H1 (cell line): ENCODE measurements around the gene MYDGF. TPM values are rescaled to one million over a fixed set of nuclear protein-coding genes. Genes with fewer than 3 reads are reported as not detected.
A peak's percentile ranks its signal among the peaks of the same experiment; 100 is the strongest.

ENCODE experiments used
- CTCF ChIA-PET: fragments of 300-600 bp; sonication (Branson Sonifier 250); formaldehyde crosslinking; loops from one replicate; lab custom pipeline; 2021; ENCODE audit not compliant: partially characterized antibody; lab: Charles Lee
- POLR2A ChIA-PET: fragments of 300-600 bp; sonication (Branson Sonifier 250); formaldehyde crosslinking; loops from one replicate; lab custom pipeline; 2021; ENCODE audit warnings: inconsistent platforms; ENCODE audit not compliant: partially characterized antibody; lab: Charles Lee
- DNase-seq, 2 experiments: peaks; one replicate each; pipeline versions ENCODE4 v3.0.0 to v3.0.0-alpha.2; 2010 to 2022; ENCODE audit warnings: low spot score in 2 of 2, low read depth in 1 of 2, mixed read lengths in 1 of 2
- FAIRE-seq: peaks from 2 replicates; lab custom pipeline; 2011; peaks lifted over from hg19 to GRCh38; lab: Jason Lieb, UNC
- H2AFZ ChIP-seq: 2 replicates; pipeline ENCODE4 v1.8.1; 2012; ENCODE audit warnings: low read length, inconsistent platforms
- H2AK5ac ChIP-seq: 2 replicates; pipeline ENCODE4 v1.6.1; 2013; ENCODE audit warnings: low read depth, low read length
- H2BK120ac ChIP-seq: replicated peaks from 2 replicates; pipeline ENCODE3; 2013; ENCODE audit warnings: low read depth, low read length, inconsistent platforms
- H2BK12ac ChIP-seq: 2 replicates; pipeline ENCODE4 v1.6.1; 2013; ENCODE audit warnings: low read depth, low read length
- H2BK15ac ChIP-seq: 2 replicates; pipeline ENCODE4 v1.6.1; 2013; ENCODE audit warnings: low read length
- H2BK20ac ChIP-seq: 2 replicates; pipeline ENCODE4 v1.6.1; 2013; ENCODE audit warnings: low read length
- H2BK5ac ChIP-seq: 2 replicates; pipeline ENCODE4 v1.6.1; 2013; ENCODE audit warnings: low read depth, low read length
- H3K14ac ChIP-seq: 2 replicates; pipeline ENCODE4 v1.6.1; 2013; ENCODE audit warnings: inconsistent platforms; ENCODE audit not compliant: insufficient read length
- H3K18ac ChIP-seq: 2 replicates; pipeline ENCODE4 v1.6.1; 2013; ENCODE audit warnings: low read length; ENCODE audit errors: extremely low read depth
- H3K23ac ChIP-seq: 2 replicates; pipeline ENCODE4 v1.6.1; 2013; ENCODE audit warnings: inconsistent platforms; ENCODE audit not compliant: insufficient read length
- H3K23me2 ChIP-seq: 2 replicates; pipeline ENCODE4 v1.6.1; 2013; ENCODE audit warnings: low read depth, low read length
- H3K27ac ChIP-seq: 2 replicates; pipeline ENCODE4 v1.6.1; 2011; ENCODE audit warnings: low read depth, low read length, inconsistent platforms
- H3K27me3 ChIP-seq, 4 experiments: replicated peaks in 1 of 4; 1 replicate in 1 of 4; 2 replicates in 3 of 4; pipeline versions ENCODE4 v1.6.1 to v1.8.1; 2011 to 2013; ENCODE audit warnings: low read length in 3 of 4, mild to moderate bottlenecking in 3 of 4, inconsistent platforms in 2 of 4, mixed read lengths in 2 of 4, moderate library complexity in 1 of 4; ENCODE audit not compliant: control insufficient read depth in 3 of 4, insufficient read depth in 3 of 4; ENCODE audit errors: extremely low read depth in 1 of 4
- H3K36me3 ChIP-seq, 4 experiments: 2 replicates each; pipeline versions ENCODE4 v1.6.1 to v1.8.1; 2011 to 2013; ENCODE audit warnings: mild to moderate bottlenecking in 4 of 4, low read length in 3 of 4, moderate library complexity in 2 of 4, control low read depth in 1 of 4, inconsistent platforms in 1 of 4; ENCODE audit not compliant: insufficient read depth in 4 of 4, control insufficient read depth in 2 of 4
- H3K4ac ChIP-seq: replicated peaks from 2 replicates; pipeline ENCODE3; 2013; ENCODE audit warnings: low read length, low read depth, mixed read lengths, inconsistent platforms; ENCODE audit not compliant: insufficient read length
- H3K4me1 ChIP-seq, 4 experiments: replicated peaks in 1 of 4; 1 replicate in 1 of 4; 2 replicates in 3 of 4; pipeline versions ENCODE4 v1.6.1 to v1.8.1; 2011 to 2013; ENCODE audit warnings: low read length in 3 of 4, inconsistent platforms in 2 of 4, mixed read lengths in 1 of 4; ENCODE audit not compliant: insufficient read depth in 4 of 4, control insufficient read depth in 3 of 4
- H3K4me2 ChIP-seq, 2 experiments: 2 replicates each; pipeline versions ENCODE4 v1.6.1 to v1.8.1; 2011 to 2013; ENCODE audit warnings: low read depth in 2 of 2, low read length in 2 of 2, control low read depth in 1 of 2, inconsistent platforms in 1 of 2, mild to moderate bottlenecking in 1 of 2; ENCODE audit not compliant: insufficient read depth in 1 of 2
- H3K4me3 ChIP-seq, 4 experiments: fragments of 200-600, 300-600 bp in 1 of 4; sonication (generic), shearing (Covaris generic), sonication (Bioruptor Twin) in 1 of 4; 2 replicates each; pipeline versions ENCODE4 v1.5.1 to v1.8.1; 2011 to 2016; ENCODE audit warnings: low read length in 4 of 4, low read depth in 3 of 4, control low read depth in 2 of 4, inconsistent platforms in 2 of 4, mild to moderate bottlenecking in 2 of 4, mixed read lengths in 1 of 4, moderate library complexity in 1 of 4; ENCODE audit not compliant: insufficient read depth in 2 of 4; ENCODE audit errors: extremely low read depth in 1 of 4
- H3K56ac ChIP-seq: replicated peaks from 2 replicates; pipeline ENCODE3; 2013; ENCODE audit warnings: low read depth, mild to moderate bottlenecking, mixed read lengths, low read length, inconsistent platforms; ENCODE audit not compliant: insufficient read length
- H3K79me1 ChIP-seq: 2 replicates; pipeline ENCODE4 v1.6.1; 2013; ENCODE audit warnings: low read depth, low read length, control low read depth
- H3K79me2 ChIP-seq, 2 experiments: 2 replicates each; pipeline versions ENCODE4 v1.6.1 to v1.8.1; 2012 to 2013; ENCODE audit warnings: low read length in 2 of 2, mild to moderate bottlenecking in 2 of 2, inconsistent platforms in 1 of 2; ENCODE audit not compliant: insufficient read depth in 2 of 2, control insufficient read depth in 1 of 2
- H3K9ac ChIP-seq, 4 experiments: replicated peaks in 1 of 4; 1 replicate in 1 of 4; 2 replicates in 3 of 4; pipeline versions ENCODE4 v1.6.1 to v1.8.1; 2011 to 2013; ENCODE audit warnings: low read depth in 3 of 4, low read length in 3 of 4, control low read depth in 2 of 4, mild to moderate bottlenecking in 2 of 4, moderate library complexity in 2 of 4, inconsistent platforms in 1 of 4; ENCODE audit errors: extremely low read depth in 1 of 4
- H3K9me3 ChIP-seq, 2 experiments: 2 replicates each; pipeline versions ENCODE4 v1.6.1 to v1.8.1; 2012 to 2013; ENCODE audit warnings: mild to moderate bottlenecking in 2 of 2, moderate library complexity in 2 of 2, control low read depth in 1 of 2, inconsistent platforms in 1 of 2, low read depth in 1 of 2, low read length in 1 of 2, mixed read lengths in 1 of 2; ENCODE audit not compliant: insufficient read depth in 2 of 2
- H4K20me1 ChIP-seq, 2 experiments: replicated peaks in 1 of 2; 2 replicates each; pipeline versions ENCODE3 to v1.8.1; 2011 to 2013; ENCODE audit warnings: inconsistent platforms in 2 of 2, low read length in 2 of 2, mild to moderate bottlenecking in 1 of 2; ENCODE audit not compliant: insufficient read depth in 2 of 2, control insufficient read depth in 1 of 2
- H4K5ac ChIP-seq: 2 replicates; pipeline ENCODE4 v1.6.1; 2013; ENCODE audit warnings: low read length, low read depth, mixed read lengths, inconsistent platforms; ENCODE audit not compliant: insufficient read length
- H4K8ac ChIP-seq: 2 replicates; pipeline ENCODE4 v1.8.0; 2013; ENCODE audit warnings: mild to moderate bottlenecking, moderate library complexity, low read length, inconsistent platforms; ENCODE audit not compliant: insufficient read depth; ENCODE audit errors: extremely low read depth
- H4K91ac ChIP-seq: replicated peaks from 2 replicates; pipeline ENCODE3; 2013; ENCODE audit warnings: low read length, mixed read lengths, inconsistent platforms; ENCODE audit not compliant: insufficient read length
- CBX5 ChIP-seq: fragments of 300-800, 300-1000 bp; sonication (generic); IDR thresholded peaks from 2 replicates; pipeline ENCODE4 v1.7.1; 2016; ENCODE audit warnings: antibody characterized with exemption, low read length, low read depth
- CBX8 ChIP-seq: fragments of 300-800, 300-1000 bp; sonication (generic); IDR thresholded peaks from 2 replicates; pipeline ENCODE4 v1.7.1; 2016; ENCODE audit warnings: low read depth, low read length, borderline replicate concordance
- CEBPB ChIP-seq: IDR thresholded peaks from 2 replicates; pipeline ENCODE4 v1.6.1; 2012; ENCODE audit warnings: low read depth, low read length
- CTBP2 ChIP-seq: IDR thresholded peaks from 2 replicates; pipeline ENCODE4 v1.7.0; 2011; ENCODE audit warnings: borderline replicate concordance, mild to moderate bottlenecking, moderate library complexity, mixed read lengths, low read length; ENCODE audit not compliant: insufficient read depth, insufficient read length
- HDAC2 ChIP-seq, 2 experiments: fragments of 300-600 bp in 1 of 2; sonication (generic) in 1 of 2; IDR thresholded peaks; 2 replicates each; pipeline ENCODE4 v1.6.1; 2011 to 2012; ENCODE audit warnings: low read depth in 2 of 2, low read length in 2 of 2, mild to moderate bottlenecking in 2 of 2, moderate library complexity in 2 of 2, borderline replicate concordance in 1 of 2, inconsistent platforms in 1 of 2
- MAFK ChIP-seq: IDR thresholded peaks from 2 replicates; pipeline ENCODE4 v1.6.1; 2012; ENCODE audit warnings: low read depth, mild to moderate bottlenecking, improper control_type of control experiment, low read length
- NANOG ChIP-seq: IDR thresholded peaks from 2 replicates; pipeline ENCODE4 v1.6.1; 2011; ENCODE audit warnings: low read length, low read depth, mild to moderate bottlenecking, inconsistent platforms; ENCODE audit not compliant: insufficient read depth, poor library complexity, severe bottlenecking
- POLR2AphosphoS5 ChIP-seq: IDR thresholded peaks from 2 replicates; pipeline ENCODE4 v1.6.1; 2011; ENCODE audit warnings: low read depth, low read length
- RNF2 ChIP-seq: fragments of 200-900, 300-1000 bp; sonication (generic); IDR thresholded peaks from 2 replicates; pipeline ENCODE4 v1.7.1; 2016; ENCODE audit warnings: borderline replicate concordance, low read depth, mild to moderate bottlenecking, antibody characterized with exemption, low read length; ENCODE audit not compliant: poor library complexity, severe bottlenecking; ENCODE audit errors: missing control alignments
- TAF1 ChIP-seq: IDR thresholded peaks from 2 replicates; pipeline ENCODE4 v1.6.1; 2011; ENCODE audit warnings: mild to moderate bottlenecking, low read depth, low read length
- WGBS, 2 experiments: shearing (Covaris generic) in 1 of 2; methylation state at CpG; one replicate each; pipeline versions ENCODE4 v1.1.6 to v1.1.7; 2013 to 2015; ENCODE audit warnings: low lambda C conversion rate in 2 of 2, mixed read lengths in 2 of 2, inconsistent platforms in 1 of 2, low coverage in 1 of 2, missing lambda C conversion rate in 1 of 2; ENCODE audit not compliant: insufficient replicate concordance in 2 of 2, insufficient coverage in 1 of 2, insufficient read length in 1 of 2; ENCODE audit errors: extremely low coverage in 1 of 2, missing lambda C conversion rate in 1 of 2; 5-methylcytosine and 5-hydroxymethylcytosine counted together
- polyA plus RNA-seq, 7 experiments: library from polyadenylated mRNA; depleted of rRNA in 3 of 7; stranded (reverse) in 5 of 7; unstranded in 2 of 7; fragments of >200 nt in 5 of 7; fragments of 200-250 nt in 2 of 7; gene quantifications; 1 replicate in 5 of 7; 2 replicates in 1 of 7; 4 replicates in 1 of 7; pipeline versions ENCODE4 v1.2.1 to v1.2.3, GENCODE V29; 2011 to 2013; ENCODE audit warnings: missing spikeins in 2 of 7, mixed read lengths in 2 of 7
- total RNA-seq: library from RNA; stranded (reverse); fragmentation: NEBNext Ultra II Directional; extraction: Animal tissue kit (Norgen Biotek cat#: 25700); gene quantifications from 2 replicates; pipeline ENCODE4 v1.2.1, GENCODE V29; 2021

MYDGF gene
- total and polyA plus RNA-seq, 2 of the 8 experiments (the other 6 are each of a cell fraction or from before 2014, with no cell fraction given): 40.6 to 51.1 TPM

DNA sequence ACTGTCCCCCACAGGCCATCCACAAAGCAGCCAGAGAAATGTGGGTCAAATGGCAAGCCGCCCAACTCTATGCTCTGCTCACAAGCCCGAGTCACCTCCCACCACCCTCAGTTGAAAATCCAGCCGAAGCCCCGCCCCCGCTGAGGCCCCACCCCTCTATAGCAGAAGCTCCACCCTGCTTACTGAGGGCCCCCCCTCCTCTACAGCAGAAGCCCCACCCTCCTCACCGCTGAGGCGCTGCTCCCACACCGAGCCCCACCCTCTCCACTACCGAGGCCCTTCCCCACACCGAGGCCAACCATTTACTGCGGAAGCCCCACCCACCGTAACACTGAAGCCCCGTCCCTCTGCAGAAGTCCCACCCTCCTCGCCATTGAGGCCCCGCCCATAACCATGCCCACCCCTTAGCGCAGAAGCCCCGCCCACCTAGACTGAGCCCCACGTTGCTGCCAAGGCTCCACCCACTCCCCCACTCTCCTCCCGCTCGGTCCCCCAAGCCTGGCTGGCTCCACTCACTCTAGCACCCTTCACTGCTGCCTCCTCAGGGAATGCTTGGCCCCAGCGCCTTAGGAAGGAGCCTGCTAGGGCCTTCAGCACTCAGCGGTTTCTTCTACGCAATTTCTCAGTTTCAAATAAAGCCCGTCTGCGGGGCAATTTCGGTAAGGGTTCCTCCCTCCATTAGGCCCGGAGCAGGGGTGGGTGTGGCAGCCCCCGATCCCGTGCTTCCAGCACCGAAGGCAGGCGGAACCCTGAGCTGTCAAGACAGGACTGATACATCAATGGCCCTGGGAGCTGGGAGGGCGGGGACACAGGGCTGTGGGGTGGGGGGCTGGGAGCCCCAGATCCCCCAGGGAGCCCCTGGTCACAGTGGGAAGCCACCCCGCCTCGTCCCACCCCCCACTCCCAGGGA lies 9.0 kb upstream of the MYDGF start:
- no peaks in the 10 kb centered on the region for H3K79me1 ChIP-seq
- H3K4ac ChIP-seq: no peak overlapping the region
- no peak overlapping the region; the same call in 1 of the 2 replicates for H3K18ac ChIP-seq
- no peak overlapping the region for H2BK12ac ChIP-seq
- peak; percentile 71 for FAIRE-seq
- ChIA-PET CTCF (interaction anchor here (0.5 to 2.5 kb wide), 4 partner anchors 10 to 150 kb away, joined by 3 to 9 read pairs (median 5); no protein-coding TSS in a partner anchor), POLR2A (interaction anchor here (0.5 to 1.7 kb wide), 7 partner anchors 10 to 285 kb away, joined by 3 to 6 read pairs (median 4); no protein-coding TSS in a partner anchor)
- H3K23me2 ChIP-seq: no peaks in the 10 kb centered on the region
- no peak overlapping the region for H3K14ac ChIP-seq
- H3K27me3 ChIP-seq: no peaks in the 10 kb centered on the region
- H3K4me1 ChIP-seq: peaks cover 0 to 11% (median 8%) of the 10 kb centered on the region in 4 experiments; a peak in 6 of 7 replicates
- H2BK15ac ChIP-seq: no peak overlapping the region
- H3K4me2 ChIP-seq: peak overlapping the region; percentile 39 to 44
- H3K4me3 ChIP-seq: peak overlapping the region in 2 of 4 experiments; percentile 5 to 32; a peak in 2 of 8 replicates
- peak overlapping the region; percentile 75 for H2BK5ac ChIP-seq
- no peak overlapping the region for H3K9ac ChIP-seq
- H4K91ac ChIP-seq: no peak overlapping the region
- no peak overlapping the region for H2BK120ac ChIP-seq
- peaks cover 0 to 15% (median 2%) of the 10 kb centered on the region in 4 experiments; a peak in 5 of 8 replicates for H3K36me3 ChIP-seq
- H2AFZ ChIP-seq: no peak overlapping the region
- no peaks in the 10 kb centered on the region for H3K79me2 ChIP-seq
- H3K9me3 ChIP-seq: no peaks in the 10 kb centered on the region
- no peak overlapping the region for H3K23ac ChIP-seq
- H4K8ac ChIP-seq: peak overlapping the region; percentile 38; the same call in 1 of the 2 replicates
- no peak overlapping the region for H3K56ac ChIP-seq
- peak overlapping the region; percentile 70; the same call in 1 of the 2 replicates for H2AK5ac ChIP-seq
- peak; percentile 90 to 96 for DNase-seq
- peaks cover 0 to 3% of the 10 kb centered on the region in 2 experiments for H4K20me1 ChIP-seq
- H3K27ac ChIP-seq: 0 out of 2 replicates have a peak overlapping the region, but pooled peaks have one; percentile 63
- 74% methylated on average over 16 of the region's 34 CpGs; no CpG with 5 or more reads in 1 of the 2 experiments for WGBS, 2 experiments
- peak overlapping the region; percentile 15 for H4K5ac ChIP-seq
- H2BK20ac ChIP-seq: no peak overlapping the region
- TF ChIP-seq TAF1 (no peak), CBX5 (no peak), HDAC2 (IDR thresholded peaks at IDR 0.05; ENCODE audit: borderline replicate concordance in 1 of 2, low read depth in 2 of 2, low read length in 2 of 2) (no peak), RNF2 (no peak), CTBP2 (no peak), CEBPB (no peak), POLR2AphosphoS5 (no peak), MAFK (no peak), NANOG (no peak), CBX8 (no peak)
